ENCODE data around the gene PON3. TPM values are rescaled to one million over a fixed set of nuclear protein-coding genes. Genes with fewer than 3 reads are reported as not detected.
"Not testable (repeated sequence)": the region's sequence is repeated elsewhere in the genome, so short reads cannot be mapped to it uniquely, and the experiment has no call there.

Gene PON3
- total and polyA plus RNA-seq, 11 donors = 0.21 to 1.8 (median 0.70) TPM

DNA sequence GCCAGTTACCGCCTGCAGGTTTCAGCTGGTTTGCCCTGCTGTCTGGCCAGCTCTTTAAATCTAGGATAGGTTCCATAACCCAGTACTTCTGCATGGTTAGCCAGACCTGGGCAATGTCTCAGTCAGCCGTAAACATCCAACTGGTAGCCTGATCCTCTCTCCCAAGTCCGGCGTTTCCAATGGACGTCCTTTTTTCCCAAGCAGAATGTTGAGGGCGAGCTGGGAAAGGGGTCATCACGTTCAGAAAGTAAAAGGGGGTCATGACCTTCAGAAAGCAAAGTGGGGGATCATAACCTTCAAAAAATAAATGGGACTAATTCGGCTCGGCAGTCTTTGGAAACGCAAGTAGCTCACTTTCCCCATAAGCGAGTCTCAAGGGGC lies 430 bp downstream of the PON3 start:
- Histone ChIP-seq H3K27ac (no peak overlapping the region), H3K4me3 (peak overlapping the region in 11 of 12 donors; percentile 32 to 69 (median 59)), H3K27me3 (peaks cover 0 to 24% (median 6%) of the 10 kb centered on the region in 9 donors), H3K36me3 (no peaks in the 10 kb centered on the region), H3K9me3 (no peaks in the 10 kb centered on the region), H3K4me1 (peaks cover 0 to 14% (median 0%) of the 10 kb centered on the region in 12 donors)
- WGBS, 4 donors = 72 to 85% (median 76%) methylated on average over 11 of the region's 11 CpGs
- ATAC-seq (no peak), DNase-seq (no peak)
- intact Hi-C loops (cut with DNase I) = loop anchor here in 1 of 10 donors (5.0 kb wide), 1 partner anchor 82 kb away; no protein-coding TSS in a partner anchor
- TF ChIP-seq, protein P1, sequence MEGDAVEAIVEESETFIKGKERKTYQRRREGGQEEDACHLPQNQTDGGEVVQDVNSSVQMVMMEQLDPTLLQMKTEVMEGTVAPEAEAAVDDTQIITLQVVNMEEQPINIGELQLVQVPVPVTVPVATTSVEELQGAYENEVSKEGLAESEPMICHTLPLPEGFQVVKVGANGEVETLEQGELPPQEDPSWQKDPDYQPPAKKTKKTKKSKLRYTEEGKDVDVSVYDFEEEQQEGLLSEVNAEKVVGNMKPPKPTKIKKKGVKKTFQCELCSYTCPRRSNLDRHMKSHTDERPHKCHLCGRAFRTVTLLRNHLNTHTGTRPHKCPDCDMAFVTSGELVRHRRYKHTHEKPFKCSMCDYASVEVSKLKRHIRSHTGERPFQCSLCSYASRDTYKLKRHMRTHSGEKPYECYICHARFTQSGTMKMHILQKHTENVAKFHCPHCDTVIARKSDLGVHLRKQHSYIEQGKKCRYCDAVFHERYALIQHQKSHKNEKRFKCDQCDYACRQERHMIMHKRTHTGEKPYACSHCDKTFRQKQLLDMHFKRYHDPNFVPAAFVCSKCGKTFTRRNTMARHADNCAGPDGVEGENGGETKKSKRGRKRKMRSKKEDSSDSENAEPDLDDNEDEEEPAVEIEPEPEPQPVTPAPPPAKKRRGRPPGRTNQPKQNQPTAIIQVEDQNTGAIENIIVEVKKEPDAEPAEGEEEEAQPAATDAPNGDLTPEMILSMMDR (IDR thresholded peaks at IDR 0.05) = no peak
- TF ChIP-seq POLR2A (IDR thresholded peaks at IDR 0.05) = no peak

DNA sequence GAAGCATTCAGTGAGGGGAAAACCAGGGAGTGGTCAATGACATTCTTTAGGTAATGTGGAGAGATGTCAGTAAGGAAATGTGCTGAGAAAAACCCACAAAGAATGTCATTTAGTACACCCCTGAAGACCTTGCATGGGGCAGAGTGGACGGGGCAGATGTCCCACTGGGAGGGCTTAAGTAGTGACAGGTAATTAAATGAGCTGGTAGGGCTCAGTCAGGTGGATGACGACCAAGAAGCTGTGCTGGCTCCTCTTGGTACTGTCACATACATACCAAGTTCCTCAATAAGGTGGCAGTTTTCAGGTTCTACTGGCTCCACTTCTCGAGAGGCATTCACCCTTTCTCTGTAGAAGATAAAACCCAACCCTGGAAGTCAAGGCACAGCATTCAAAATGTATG lies 1.8 kb downstream of the PON3 start:
- no peak for TF ChIP-seq POLR2A (IDR thresholded peaks at IDR 0.05)
- TF ChIP-seq, protein P1 (IDR thresholded peaks at IDR 0.05) = no peak
- no peak for DNase-seq
- Histone ChIP-seq H3K4me1 (peaks cover 0 to 14% (median 0%) of the 10 kb centered on the region in 12 donors), H3K4me3 (no peak overlapping the region), H3K9me3 (no peaks in the 10 kb centered on the region), H3K27ac (no peak overlapping the region), H3K27me3 (peaks cover 0 to 24% (median 6%) of the 10 kb centered on the region in 9 donors), H3K36me3 (no peaks in the 10 kb centered on the region)
- WGBS, 4 donors = 78 to 91% (median 86%) methylated on average over 3 of the region's 3 CpGs
- ATAC-seq = no peak
- intact Hi-C loops (cut with DNase I) = no loop called here

DNA sequence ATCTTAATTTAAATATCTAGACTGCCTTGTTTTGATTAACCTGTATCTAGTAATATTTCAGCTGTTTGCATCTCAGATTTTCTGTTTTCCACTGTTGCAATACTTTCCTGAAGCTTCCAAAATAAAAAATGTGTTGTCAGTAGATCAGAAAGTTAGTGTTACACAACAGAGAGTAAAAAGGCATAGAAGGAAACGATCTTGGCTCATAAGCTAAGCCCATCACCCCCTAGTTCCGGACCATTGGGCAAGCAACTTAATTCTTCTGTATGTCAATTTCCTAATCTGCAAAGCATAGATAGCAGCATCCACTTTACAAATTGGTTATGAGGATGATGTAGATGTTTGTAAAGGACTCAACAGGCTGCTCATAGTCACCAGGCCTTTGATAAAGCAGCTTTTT lies 4.4 kb downstream of the PON3 start:
- TF ChIP-seq, protein P1 (IDR thresholded peaks at IDR 0.05) = no peak
- no peak for TF ChIP-seq POLR2A (IDR thresholded peaks at IDR 0.05)
- Histone ChIP-seq H3K4me3 (no peak overlapping the region), H3K27ac (no peak overlapping the region), H3K36me3 (no peaks in the 10 kb centered on the region), H3K27me3 (peaks cover 0 to 18% (median 4%) of the 10 kb centered on the region in 9 donors), H3K4me1 (peaks cover 0 to 8% (median 0%) of the 10 kb centered on the region in 12 donors), H3K9me3 (peaks cover 0 to 14% (median 0%) of the 10 kb centered on the region in 12 donors)
- WGBS, 4 donors = 71 to 75% (median 73%) methylated on average over 2 of the region's 2 CpGs
- DNase-seq (no peak), ATAC-seq (no peak)
- intact Hi-C loops (cut with DNase I) = no loop called here

DNA sequence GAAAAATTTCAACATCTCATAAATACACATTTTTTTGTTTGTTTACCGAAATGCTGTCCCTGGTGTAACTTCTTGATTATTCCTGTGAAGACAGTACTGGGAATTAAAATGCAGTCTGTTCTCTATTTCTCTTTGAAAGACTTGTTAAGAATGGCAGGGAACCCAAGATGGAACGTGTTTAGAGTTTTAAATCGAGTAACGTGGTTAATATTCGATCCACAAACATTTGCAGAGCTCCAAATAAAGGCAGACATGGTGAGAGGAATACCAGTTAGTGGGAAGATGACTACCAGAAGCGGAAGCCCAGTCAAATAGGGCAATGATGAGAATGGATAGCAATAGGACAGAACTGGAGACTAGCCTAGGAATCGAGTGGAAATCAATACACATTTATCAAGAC lies 6.7 kb downstream of the PON3 start:
- no peaks in the 10 kb centered on the region for H3K27me3 ChIP-seq
- H3K27ac ChIP-seq = no peak overlapping the region
- intact Hi-C loops (cut with DNase I) = no loop called here
- H3K9me3 ChIP-seq = peaks cover 0 to 14% (median 0%) of the 10 kb centered on the region in 12 donors
- H3K36me3 ChIP-seq = no peaks in the 10 kb centered on the region
- H3K4me3 ChIP-seq = no peak overlapping the region
- ATAC-seq (no peak), DNase-seq (no peak)
- WGBS, 4 donors = 84 to 92% (median 87%) methylated on average over 7 of the region's 7 CpGs
- TF ChIP-seq, protein P1 (IDR thresholded peaks at IDR 0.05) = no peak
- TF ChIP-seq POLR2A (IDR thresholded peaks at IDR 0.05) = no peak
- no peaks in the 10 kb centered on the region for H3K4me1 ChIP-seq

DNA sequence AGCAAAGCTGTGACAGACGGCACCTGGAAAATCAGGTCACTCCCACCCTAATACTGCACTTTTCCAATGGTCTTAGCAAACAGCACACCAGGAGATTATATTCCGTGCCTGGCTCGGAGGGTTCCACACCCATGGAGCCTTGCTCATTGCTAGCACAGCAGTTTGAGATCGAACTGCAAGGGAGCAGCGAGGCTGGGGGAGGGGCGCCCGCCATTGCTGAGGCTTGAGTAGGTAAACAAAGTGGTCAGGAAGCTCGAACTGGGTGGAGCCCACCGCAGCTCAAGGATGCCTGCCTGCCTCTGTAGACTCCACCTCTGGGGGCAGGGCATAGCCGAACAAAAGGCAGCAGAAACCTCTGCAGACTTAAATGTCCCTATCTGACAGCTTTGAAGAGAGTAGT lies 16.7 kb downstream of the PON3 start:
- H3K9me3 ChIP-seq = peaks cover 0 to 25% (median 1%) of the 10 kb centered on the region in 12 donors
- H3K4me3 ChIP-seq; H3K27ac ChIP-seq; ATAC-seq; H3K27me3 ChIP-seq; intact Hi-C loops (cut with DNase I); H3K36me3 ChIP-seq; DNase-seq; H3K4me1 ChIP-seq: not testable (repeated sequence)
- WGBS, 4 donors = 86 to 96% (median 95%) methylated on average over 10 of the region's 10 CpGs
